Endothelial cell of umbilical vein (primary cell): ENCODE data around the gene N4BP2L1.

ENCODE experiments used
- CTCF ChIP-seq, 2 donors: IDR thresholded peaks; 1 replicate in 1 of 2; 2 replicates in 1 of 2; pipeline ENCODE4 v1.5.1; 2011; ENCODE audit warnings: low read length in 2 of 2, mild to moderate bottlenecking in 2 of 2, moderate library complexity in 2 of 2, control low read depth in 1 of 2, inconsistent platforms in 1 of 2, low read depth in 1 of 2; ENCODE audit not compliant: insufficient read depth in 1 of 2; ENCODE audit errors: extremely low read depth in 1 of 2
- POLR2A ChIP-seq: IDR thresholded peaks from 2 replicates; pipeline ENCODE4 v1.6.1; 2012; ENCODE audit warnings: low read depth, mild to moderate bottlenecking, control low read depth, low read length
- POLR2AphosphoS5 ChIP-seq: IDR thresholded peaks from 2 replicates; pipeline ENCODE4 v1.6.1; 2012; ENCODE audit warnings: low read depth, mild to moderate bottlenecking, control low read depth, low read length, moderate library complexity; ENCODE audit not compliant: insufficient read depth

- TF ChIP-seq POLR2A (no peak), CTCF (IDR thresholded peaks at IDR 0.05; ENCODE audit: extremely low read depth in 1 of 2, insufficient read depth in 1 of 2, low read depth in 1 of 2, low read length in 2 of 2) (no peak), POLR2AphosphoS5 (no peak)
Observed at GRCh38 chr13:32403108-32403507, 24.8 kb downstream of the N4BP2L1 start.
